Measurements from ENCODE around the gene CREB3L1.

- TF ChIP-seq POLR2AphosphoS5 (IDR thresholded peaks at IDR 0.05) (no peak), EP300 (IDR thresholded peaks at IDR 0.05) (no peak)
Measured at GRCh38 chr11:46308631-46309419, 31.4 kb downstream of the CREB3L1 start.

Measured in upper lobe of left lung (tissue), 4 donors.